HG02798 (cell line): Measurements from ENCODE around the gene THAP8.
A peak's percentile ranks its signal among the peaks of the same experiment; 100 is the strongest.
"Not testable (repeated sequence)": the region's sequence is repeated elsewhere in the genome, so short reads cannot be mapped to it uniquely, and the experiment has no call there.

Experiments
- ATAC-seq: cut with Tn5 transposase; IDR thresholded peaks from one replicate; pipeline ENCODE4 v1.9.1; 2021; ENCODE audit warnings: mild to moderate bottlenecking; ENCODE audit not compliant: unreplicated experiment, poor library complexity

Gene THAP8

GRCh38 chr19:36072081-36072480 is 18.0 kb upstream of the THAP8 start:
- no peak for ATAC-seq

- not testable (repeated sequence) for ATAC-seq
Observed at GRCh38 chr19:36068810-36069499, 14.9 kb upstream of the THAP8 start.

GRCh38 chr19:36067681-36068080 is 13.6 kb upstream of the THAP8 start:
- ATAC-seq = no peak

GRCh38 chr19:36064826-36065225 is 10.7 kb upstream of the THAP8 start:
- ATAC-seq = no peak

- ATAC-seq = no peak
Observed at GRCh38 chr19:36061367-36061766, 7.3 kb upstream of the THAP8 start.

- no peak for ATAC-seq
Observed at GRCh38 chr19:36060430-36060829, 6.3 kb upstream of the THAP8 start.

- no peak for ATAC-seq
Observed at GRCh38 chr19:36059180-36059910, 5.3 kb upstream of the THAP8 start.

GRCh38 chr19:36058481-36059179 is 4.5 kb upstream of the THAP8 start:
- ATAC-seq = no peak

GRCh38 chr19:36054733-36055686 is 925 bp upstream of the THAP8 start, which contains the start of gene WDR62:
Gene WDR62 (plus strand): TSS chr19:36054897. CDS start chr19:36054972, 75 bp downstream.
- ATAC-seq = peak; percentile 80

GRCh38 chr19:36051637-36052036 is 2.4 kb downstream of the THAP8 start:
- ATAC-seq = no peak

- ATAC-seq = no peak
Observed at GRCh38 chr19:36051236-36051635, 2.8 kb downstream of the THAP8 start.

GRCh38 chr19:36049080-36049698 is 4.9 kb downstream of the THAP8 start:
- ATAC-seq = no peak

GRCh38 chr19:36047835-36048234 is 6.2 kb downstream of the THAP8 start:
- ATAC-seq = no peak

- ATAC-seq = no peak
Observed at GRCh38 chr19:36046443-36047050, 7.5 kb downstream of the THAP8 start.

GRCh38 chr19:36043952-36044351 is 10.1 kb downstream of the THAP8 start:
- no peak for ATAC-seq

- ATAC-seq = no peak
Observed at GRCh38 chr19:36041831-36042230, 12.3 kb downstream of the THAP8 start.

GRCh38 chr19:36041092-36041491 is 13.0 kb downstream of the THAP8 start:
- not testable (repeated sequence) for ATAC-seq

GRCh38 chr19:36040495-36040894 is 13.6 kb downstream of the THAP8 start:
- ATAC-seq = no peak
